GM12872 (cell line): Measurements from ENCODE around the gene ZC2HC1C.

Source experiments
- CTCF ChIP-seq: IDR thresholded peaks from 3 replicates; pipeline ENCODE4 v1.5.1; 2011; ENCODE audit warnings: low read depth, mild to moderate bottlenecking, low read length, moderate library complexity; ENCODE audit not compliant: insufficient read depth

ZC2HC1C gene

GRCh38 chr14:75083271-75083670, 13.8 kb downstream of the ZC2HC1C start:
- no peak for TF ChIP-seq CTCF

GRCh38 chr14:75084513-75084912, 15.1 kb downstream of the ZC2HC1C start:
- TF ChIP-seq CTCF = no peak

- TF ChIP-seq CTCF = no peak
Measured at GRCh38 chr14:75088153-75088552, 18.7 kb downstream of the ZC2HC1C start.

GRCh38 chr14:75088566-75089373, 19.3 kb downstream of the ZC2HC1C start:
- TF ChIP-seq CTCF = peak; percentile 74

GRCh38 chr14:75090353-75090752, 20.9 kb downstream of the ZC2HC1C start:
- no peak for TF ChIP-seq CTCF

GRCh38 chr14:75091251-75091650, 21.8 kb downstream of the ZC2HC1C start:
- TF ChIP-seq CTCF = no peak

GRCh38 chr14:75092698-75093097, 23.3 kb downstream of the ZC2HC1C start:
- no peak for TF ChIP-seq CTCF
